SK-N-SH (cell line): ENCODE data around the gene WTAP.

Experiments used
- EZH2phosphoT487 ChIP-seq: fragments of 200-600 bp; sonication (generic); IDR thresholded peaks from 2 replicates; pipeline ENCODE4 v1.6.1; 2017; ENCODE audit warnings: low read depth, mixed run types, mild to moderate bottlenecking, antibody characterized with exemption, moderate library complexity, borderline replicate concordance
- NRF1 ChIP-seq: IDR thresholded peaks from 2 replicates; pipeline ENCODE4 v1.6.1; 2012; ENCODE audit warnings: low read depth, mild to moderate bottlenecking, low read length
- TEAD4 ChIP-seq: IDR thresholded peaks from 2 replicates; pipeline ENCODE4 v1.4.0; 2012; ENCODE audit warnings: mild to moderate bottlenecking, borderline replicate concordance; ENCODE audit not compliant: insufficient read depth
- YY1 ChIP-seq: IDR thresholded peaks from 2 replicates; pipeline ENCODE4 v1.4.0; 2012; ENCODE audit warnings: low read depth, mild to moderate bottlenecking
- TF ChIP-seq, protein P1 (sequence below): fragments of 200-600 bp; sonication (generic); IDR thresholded peaks from 2 replicates; pipeline ENCODE4 v1.6.1; 2017; ENCODE audit warnings: antibody characterized with exemption, mild to moderate bottlenecking, moderate library complexity
- TF ChIP-seq, protein P2 (sequence below): IDR thresholded peaks from 2 replicates; pipeline ENCODE4 v1.4.0; 2012; ENCODE audit warnings: low read depth
- TF ChIP-seq, protein P3 (sequence below): IDR thresholded peaks from 2 replicates; pipeline ENCODE4 v1.4.0; 2012; ENCODE audit warnings: low read depth, borderline replicate concordance

DNA sequence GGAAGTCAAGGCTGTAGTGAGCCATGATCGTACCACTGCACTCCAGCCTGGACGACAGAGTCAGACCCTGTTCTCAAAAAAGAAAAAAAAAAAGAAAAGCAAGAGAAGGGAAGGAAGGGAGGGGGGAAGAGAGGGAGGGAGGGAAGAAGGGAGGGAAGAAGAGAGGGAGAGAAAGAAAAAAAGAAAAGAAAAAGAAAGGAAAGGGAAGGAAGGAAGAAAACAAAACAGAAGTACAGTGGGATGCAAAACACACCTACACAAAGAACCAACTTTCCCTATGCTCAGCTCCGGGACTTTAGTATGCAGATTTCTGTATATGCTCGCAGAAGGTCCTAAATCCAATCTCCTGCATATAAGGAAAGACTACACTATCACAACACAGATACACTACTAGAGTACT lies 2.5 kb upstream of the WTAP start:
- TF ChIP-seq, protein P1, sequence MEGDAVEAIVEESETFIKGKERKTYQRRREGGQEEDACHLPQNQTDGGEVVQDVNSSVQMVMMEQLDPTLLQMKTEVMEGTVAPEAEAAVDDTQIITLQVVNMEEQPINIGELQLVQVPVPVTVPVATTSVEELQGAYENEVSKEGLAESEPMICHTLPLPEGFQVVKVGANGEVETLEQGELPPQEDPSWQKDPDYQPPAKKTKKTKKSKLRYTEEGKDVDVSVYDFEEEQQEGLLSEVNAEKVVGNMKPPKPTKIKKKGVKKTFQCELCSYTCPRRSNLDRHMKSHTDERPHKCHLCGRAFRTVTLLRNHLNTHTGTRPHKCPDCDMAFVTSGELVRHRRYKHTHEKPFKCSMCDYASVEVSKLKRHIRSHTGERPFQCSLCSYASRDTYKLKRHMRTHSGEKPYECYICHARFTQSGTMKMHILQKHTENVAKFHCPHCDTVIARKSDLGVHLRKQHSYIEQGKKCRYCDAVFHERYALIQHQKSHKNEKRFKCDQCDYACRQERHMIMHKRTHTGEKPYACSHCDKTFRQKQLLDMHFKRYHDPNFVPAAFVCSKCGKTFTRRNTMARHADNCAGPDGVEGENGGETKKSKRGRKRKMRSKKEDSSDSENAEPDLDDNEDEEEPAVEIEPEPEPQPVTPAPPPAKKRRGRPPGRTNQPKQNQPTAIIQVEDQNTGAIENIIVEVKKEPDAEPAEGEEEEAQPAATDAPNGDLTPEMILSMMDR = no peak
- no peak for TF ChIP-seq TEAD4
- TF ChIP-seq, protein P2, sequence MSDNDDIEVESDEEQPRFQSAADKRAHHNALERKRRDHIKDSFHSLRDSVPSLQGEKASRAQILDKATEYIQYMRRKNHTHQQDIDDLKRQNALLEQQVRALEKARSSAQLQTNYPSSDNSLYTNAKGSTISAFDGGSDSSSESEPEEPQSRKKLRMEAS = no peak
- no peak for TF ChIP-seq NRF1
- no peak for TF ChIP-seq EZH2phosphoT487
- no peak for TF ChIP-seq YY1
- TF ChIP-seq, protein P3, sequence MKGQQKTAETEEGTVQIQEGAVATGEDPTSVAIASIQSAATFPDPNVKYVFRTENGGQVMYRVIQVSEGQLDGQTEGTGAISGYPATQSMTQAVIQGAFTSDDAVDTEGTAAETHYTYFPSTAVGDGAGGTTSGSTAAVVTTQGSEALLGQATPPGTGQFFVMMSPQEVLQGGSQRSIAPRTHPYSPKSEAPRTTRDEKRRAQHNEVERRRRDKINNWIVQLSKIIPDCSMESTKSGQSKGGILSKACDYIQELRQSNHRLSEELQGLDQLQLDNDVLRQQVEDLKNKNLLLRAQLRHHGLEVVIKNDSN = no peak
